ENCODE results near the gene ITPRID1. TPM values are rescaled to one million over a fixed set of nuclear protein-coding genes. Genes with fewer than 3 reads are reported as not detected.
"Not testable (repeated sequence)": the region's sequence is repeated elsewhere in the genome, so short reads cannot be mapped to it uniquely, and the experiment has no call there.

Gene ITPRID1
- total RNA-seq, 1 experiment from 2014 or later, result not detected

GRCh38 chr7:31526864-31527263 is 13.0 kb downstream of the ITPRID1 start:
- intact Hi-C loops (cut with micrococcal nuclease; ENCODE audit: unreplicated experiment), result no loop called here
- no peak for DNase-seq (ENCODE audit: low read depth, low spot score)
- POLR2A ChIA-PET, result no interaction called here
- Histone ChIP-seq H3K27ac (ENCODE audit: low read length) (no peak overlapping the region), H3K4me1 (ENCODE audit: control insufficient read depth, insufficient read depth, low read length) (no peaks in the 10 kb centered on the region), H3K27me3 (ENCODE audit: control insufficient read depth, insufficient read depth, low read length) (no peaks in the 10 kb centered on the region), H3K4me3 (ENCODE audit: low read depth in 2 of 2, low read length in 2 of 2) (no peak overlapping the region), H3K36me3 (ENCODE audit: control insufficient read depth, insufficient read depth, low read length) (no peaks in the 10 kb centered on the region), H3K9me3 (ENCODE audit: control insufficient read depth, insufficient read depth, low read depth, low read length) (no peaks in the 10 kb centered on the region)
- TF ChIP-seq CTCF (IDR thresholded peaks at IDR 0.05), result no peak
- CTCF ChIA-PET, result no interaction called here
- no peak for ATAC-seq
- in situ Hi-C loops (cut with HindIII; ENCODE audit: low pct_unique_long_range_greater_than_20kb, low sequenced_read_pairs), result no loop called here
- no TSS peak for BruUV-seq (replicated peaks)

DNA sequence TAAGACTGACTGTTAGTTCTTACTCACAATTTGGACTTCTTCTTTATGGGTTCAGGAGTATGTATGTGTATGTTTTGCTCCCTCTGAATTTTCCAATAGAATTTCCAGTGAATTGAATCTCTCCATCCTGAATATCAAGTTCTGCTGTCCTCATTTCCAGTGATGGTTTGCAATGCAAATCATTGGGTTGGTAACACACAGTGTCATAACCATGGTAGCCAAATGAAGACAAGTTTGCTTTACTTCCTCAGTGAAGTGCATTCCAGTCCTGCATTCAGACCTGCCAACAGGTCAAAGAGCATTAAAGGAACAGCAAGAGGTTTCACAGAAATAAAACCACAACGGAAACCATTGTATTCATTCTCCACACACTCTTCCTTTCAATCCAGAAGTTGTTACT is 15.2 kb downstream of the ITPRID1 start:
- ATAC-seq (no peak), DNase-seq (ENCODE audit: low read depth, low spot score) (no peak)
- Histone ChIP-seq H3K4me3 (ENCODE audit: low read depth in 2 of 2, low read length in 2 of 2) (no peak overlapping the region), H3K36me3 (ENCODE audit: control insufficient read depth, insufficient read depth, low read length) (no peaks in the 10 kb centered on the region), H3K27ac (ENCODE audit: low read length) (no peak overlapping the region), H3K9me3 (ENCODE audit: control insufficient read depth, insufficient read depth, low read depth, low read length) (no peaks in the 10 kb centered on the region), H3K27me3 (ENCODE audit: control insufficient read depth, insufficient read depth, low read length) (no peaks in the 10 kb centered on the region), H3K4me1 (ENCODE audit: control insufficient read depth, insufficient read depth, low read length) (no peaks in the 10 kb centered on the region)
- intact Hi-C loops (cut with micrococcal nuclease; ENCODE audit: unreplicated experiment), result no loop called here
- no TSS peak for BruUV-seq (replicated peaks)
- ChIA-PET CTCF (interaction anchor here (0.6 kb wide), 1 partner anchor 55 kb away, joined by 3 read pairs; no protein-coding TSS in a partner anchor), POLR2A (no interaction called here)
- in situ Hi-C loops (cut with HindIII; ENCODE audit: low pct_unique_long_range_greater_than_20kb, low sequenced_read_pairs), result no loop called here
- TF ChIP-seq REST (IDR thresholded peaks at IDR 0.05; ENCODE audit: insufficient read depth in 1 of 2, low read depth in 2 of 2, low read length in 1 of 2), result no peak

DNA sequence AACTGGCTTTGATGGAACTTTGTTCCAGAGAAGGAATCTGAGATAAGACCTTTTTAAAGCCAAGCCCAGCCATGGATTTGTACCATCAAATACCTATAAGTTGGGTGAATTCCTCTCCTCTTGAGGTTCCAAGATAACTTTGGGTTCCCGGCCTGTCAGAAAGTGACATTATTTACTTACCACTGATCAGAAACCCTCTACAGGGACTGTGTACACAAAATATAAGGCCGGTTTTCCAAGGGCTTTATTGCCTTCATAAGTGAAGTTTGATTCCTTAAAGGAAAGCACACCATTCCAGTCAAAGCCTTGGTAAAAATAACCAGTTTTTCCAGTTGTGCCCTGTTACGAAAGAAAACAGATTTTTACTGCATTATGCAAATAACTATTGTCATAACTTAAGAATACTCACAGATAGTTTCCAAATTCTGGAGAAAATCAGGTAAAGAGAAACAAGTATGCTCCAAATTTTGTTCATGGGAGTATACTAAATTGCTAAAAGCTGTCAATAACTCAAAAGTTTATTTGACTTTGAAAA is 26.8 kb downstream of the ITPRID1 start:
- H3K27ac ChIP-seq (ENCODE audit: low read length); DNase-seq (ENCODE audit: low read depth, low spot score); H3K9me3 ChIP-seq (ENCODE audit: control insufficient read depth, insufficient read depth, low read depth, low read length); CTCF ChIA-PET; in situ Hi-C loops (cut with HindIII; ENCODE audit: low pct_unique_long_range_greater_than_20kb, low sequenced_read_pairs); BruUV-seq (replicated peaks); intact Hi-C loops (cut with micrococcal nuclease; ENCODE audit: unreplicated experiment); H3K4me3 ChIP-seq (ENCODE audit: low read depth in 2 of 2, low read length in 2 of 2); POLR2A ChIA-PET; H3K36me3 ChIP-seq (ENCODE audit: control insufficient read depth, insufficient read depth, low read length); ATAC-seq; H3K4me1 ChIP-seq (ENCODE audit: control insufficient read depth, insufficient read depth, low read length); H3K27me3 ChIP-seq (ENCODE audit: control insufficient read depth, insufficient read depth, low read length): not testable (repeated sequence)

- no peak for DNase-seq (ENCODE audit: low read depth, low spot score)
- POLR2A ChIA-PET, result no interaction called here
- TF ChIP-seq REST (IDR thresholded peaks at IDR 0.05; ENCODE audit: insufficient read depth in 1 of 2, low read depth in 2 of 2, low read length in 1 of 2) (no peak), SIN3A (IDR thresholded peaks at IDR 0.05; ENCODE audit: borderline replicate concordance, insufficient read depth, low read depth, low read length) (no peak), CTCF (IDR thresholded peaks at IDR 0.05) (no peak), TCF7L2 (IDR thresholded peaks at IDR 0.05; ENCODE audit: low read depth, low read length) (no peak), POLR2AphosphoS5 (IDR thresholded peaks at IDR 0.05; ENCODE audit: low read depth, low read length) (no peak)
- no peaks in the 10 kb centered on the region for H3K36me3 ChIP-seq (ENCODE audit: control insufficient read depth, insufficient read depth, low read length)
- BruUV-seq (replicated peaks), result no TSS peak
- H3K4me3 ChIP-seq (ENCODE audit: low read depth in 2 of 2, low read length in 2 of 2), result no peak overlapping the region
- intact Hi-C loops (cut with micrococcal nuclease; ENCODE audit: unreplicated experiment), result no loop called here
- in situ Hi-C loops (cut with HindIII; ENCODE audit: low pct_unique_long_range_greater_than_20kb, low sequenced_read_pairs), result no loop called here
- CTCF ChIA-PET, result no interaction called here
- H3K4me1 ChIP-seq (ENCODE audit: control insufficient read depth, insufficient read depth, low read length), result no peaks in the 10 kb centered on the region
- H3K9me3 ChIP-seq (ENCODE audit: control insufficient read depth, insufficient read depth, low read depth, low read length), result no peaks in the 10 kb centered on the region
- no peaks in the 10 kb centered on the region for H3K27me3 ChIP-seq (ENCODE audit: control insufficient read depth, insufficient read depth, low read length)
- ATAC-seq, result no peak
- H3K27ac ChIP-seq (ENCODE audit: low read length), result no peak overlapping the region
These were observed 31.7 kb downstream of the ITPRID1 start for GRCh38 chr7:31545549-31545948.
